GM18873 (cell line): ENCODE results near the gene COX10.

Experiments
- ATAC-seq: cut with Tn5 transposase; IDR thresholded peaks from one replicate; pipeline ENCODE4 v1.9.1; 2021; ENCODE audit warnings: mild to moderate bottlenecking, moderate library complexity, moderate number of reproducible peaks; ENCODE audit not compliant: unreplicated experiment, low FRiP score

Gene COX10

GRCh38 chr17:14068542-14069250 is 608 bp upstream of the COX10 start:
- ATAC-seq: peak; percentile 6

GRCh38 chr17:14070344-14070984 is 1.2 kb downstream of the COX10 start:
- no peak for ATAC-seq

- ATAC-seq: no peak
Measured at GRCh38 chr17:14072881-14073280, 3.6 kb downstream of the COX10 start.

- no peak for ATAC-seq
Measured at GRCh38 chr17:14078027-14078426, 8.7 kb downstream of the COX10 start.

- no peak for ATAC-seq
Measured at GRCh38 chr17:14080847-14081251, 11.5 kb downstream of the COX10 start.

- no peak for ATAC-seq
Measured at GRCh38 chr17:14082848-14083247, 13.5 kb downstream of the COX10 start.

GRCh38 chr17:14084955-14085354 is 15.7 kb downstream of the COX10 start:
- ATAC-seq: no peak

- no peak for ATAC-seq
Measured at GRCh38 chr17:14086189-14086588, 16.9 kb downstream of the COX10 start.

GRCh38 chr17:14089179-14089578 is 19.9 kb downstream of the COX10 start:
- ATAC-seq: no peak

GRCh38 chr17:14091367-14091766 is 22.1 kb downstream of the COX10 start:
- no peak for ATAC-seq

- no peak for ATAC-seq
Measured at GRCh38 chr17:14092808-14093207, 23.5 kb downstream of the COX10 start.

- no peak for ATAC-seq
Measured at GRCh38 chr17:14094676-14095601, 25.6 kb downstream of the COX10 start.

- ATAC-seq: no peak
Measured at GRCh38 chr17:14095631-14096030, 26.3 kb downstream of the COX10 start.

GRCh38 chr17:14098246-14098645 is 28.9 kb downstream of the COX10 start:
- no peak for ATAC-seq

- ATAC-seq: no peak
Measured at GRCh38 chr17:14101976-14102375, 32.7 kb downstream of the COX10 start.

GRCh38 chr17:14103836-14104235 is 34.5 kb downstream of the COX10 start:
- ATAC-seq: no peak

- ATAC-seq: no peak
Measured at GRCh38 chr17:14104734-14105133, 35.4 kb downstream of the COX10 start.

GRCh38 chr17:14107889-14108288 is 38.6 kb downstream of the COX10 start:
- no peak for ATAC-seq

GRCh38 chr17:14112407-14112806 is 43.1 kb downstream of the COX10 start:
- no peak for ATAC-seq

- no peak for ATAC-seq
Measured at GRCh38 chr17:14113137-14113536, 43.8 kb downstream of the COX10 start.
